GM19193 (cell line): Measurements from ENCODE around the gene ANKFN1.

Source experiments
- POLR2A ChIP-seq: IDR thresholded peaks from 4 replicates; pipeline ENCODE4 v1.6.1; 2011; ENCODE audit not compliant: insufficient read depth, insufficient read length; ENCODE audit errors: extremely low read depth

The ANKFN1 gene

DNA sequence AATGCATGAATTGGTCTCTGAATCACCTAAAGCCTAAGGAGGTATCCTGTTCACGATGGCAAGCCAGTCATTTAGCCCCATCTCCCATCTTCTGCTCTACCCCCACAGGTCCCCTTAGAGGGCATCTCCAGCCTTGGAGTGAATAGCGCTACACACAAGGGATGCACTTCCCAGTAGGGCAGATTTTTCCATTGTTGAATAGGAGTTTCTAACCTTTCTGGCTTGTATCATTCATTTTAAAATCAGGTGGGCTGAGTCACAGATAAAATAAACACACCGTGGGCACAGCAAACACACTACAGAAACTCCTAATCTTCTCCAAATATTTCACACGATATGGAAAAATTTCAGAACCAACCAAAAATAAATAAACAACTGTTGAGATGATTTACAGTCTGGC is 239.0 kb downstream of the ANKFN1 start:
- TF ChIP-seq POLR2A, result no peak

DNA sequence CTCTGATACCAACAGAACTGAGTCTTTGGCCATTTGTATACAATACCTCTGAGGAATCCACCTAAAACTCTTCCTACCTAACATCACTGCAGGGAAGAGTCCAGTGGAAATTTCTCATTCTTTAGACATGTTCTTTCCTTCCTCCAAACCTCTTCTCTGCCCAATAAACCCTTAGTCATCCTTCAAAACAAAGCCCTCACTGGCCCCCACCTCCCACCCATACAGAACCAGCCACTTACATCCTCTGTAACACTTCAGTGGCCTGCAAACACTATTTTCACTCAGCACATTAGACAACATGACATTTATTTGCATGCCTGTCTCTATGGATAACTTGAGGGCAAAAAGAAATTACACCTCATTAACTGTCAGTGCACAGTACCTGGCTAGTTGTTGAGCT is 239.9 kb downstream of the ANKFN1 start:
- no peak for TF ChIP-seq POLR2A

GRCh38 chr17:56395787-56396186 is 242.5 kb downstream of the ANKFN1 start:
- no peak for TF ChIP-seq POLR2A

DNA sequence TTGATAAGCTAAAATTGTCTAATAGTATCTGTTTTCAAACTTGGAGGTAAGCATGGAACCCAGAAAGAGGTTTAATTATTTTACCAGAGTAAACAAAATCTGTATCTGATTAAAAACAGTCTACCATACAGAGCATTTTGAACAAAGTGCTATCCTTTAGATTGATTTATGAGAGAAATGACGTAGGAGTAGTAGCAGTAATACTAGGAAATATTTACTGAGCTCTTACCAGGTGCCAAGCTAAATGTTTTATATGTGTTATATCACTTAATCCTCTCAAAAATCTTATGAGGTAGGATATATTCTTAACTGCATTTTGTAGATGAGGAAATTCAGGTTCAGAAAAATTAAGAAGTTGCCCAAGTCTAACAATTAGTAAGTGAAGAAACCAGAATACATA is 253.8 kb downstream of the ANKFN1 start:
- TF ChIP-seq POLR2A, result no peak

DNA sequence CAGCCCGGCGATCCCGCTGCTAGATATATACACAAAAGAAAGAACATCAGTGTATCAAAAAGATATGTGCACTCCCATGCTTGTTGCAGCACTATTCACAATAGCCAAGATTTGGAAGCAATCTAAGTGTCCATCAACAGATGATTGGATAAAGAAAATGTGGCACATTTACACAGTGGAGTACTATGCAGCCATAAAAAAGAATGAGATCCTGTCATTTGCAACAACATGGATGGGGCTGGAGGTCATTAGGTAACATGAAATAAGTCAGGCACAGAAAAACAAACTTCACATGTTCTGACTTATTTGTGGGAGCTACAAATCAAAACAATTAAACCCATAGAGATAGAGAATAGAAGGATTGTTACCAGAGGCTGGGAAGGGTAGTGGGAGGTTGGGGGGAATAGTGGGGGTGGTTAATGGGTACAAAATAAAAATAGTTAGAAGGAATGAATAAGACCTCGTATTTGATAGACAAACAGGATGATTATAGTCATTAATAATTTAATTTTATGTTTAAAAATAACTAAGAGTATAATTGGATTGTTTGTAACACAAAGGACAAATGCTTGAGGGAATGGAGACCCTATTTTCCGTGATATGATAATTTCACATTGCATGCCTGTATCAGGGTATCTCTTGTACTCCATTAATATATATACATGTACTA is 263.5 kb downstream of the ANKFN1 start:
- TF ChIP-seq POLR2A, result no peak

DNA sequence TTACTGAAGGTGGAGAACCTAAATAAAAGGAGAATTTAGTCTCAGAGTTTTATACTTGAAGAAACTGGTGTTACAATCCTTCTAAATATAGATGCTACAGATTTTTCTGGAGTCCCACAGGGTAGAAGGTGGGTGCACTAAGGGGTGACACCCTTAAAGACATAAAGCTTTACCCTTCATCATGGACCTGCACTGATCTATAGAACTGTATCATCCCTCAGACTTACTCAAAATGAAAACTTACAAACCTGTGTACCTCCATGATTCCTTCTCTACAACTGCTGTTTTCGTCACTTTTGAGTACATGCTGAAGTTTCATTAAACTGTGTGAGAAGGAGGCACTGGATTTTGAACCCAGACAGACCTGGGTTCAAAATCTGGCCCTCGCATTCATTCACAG is 270.7 kb downstream of the ANKFN1 start:
- no peak for TF ChIP-seq POLR2A

DNA sequence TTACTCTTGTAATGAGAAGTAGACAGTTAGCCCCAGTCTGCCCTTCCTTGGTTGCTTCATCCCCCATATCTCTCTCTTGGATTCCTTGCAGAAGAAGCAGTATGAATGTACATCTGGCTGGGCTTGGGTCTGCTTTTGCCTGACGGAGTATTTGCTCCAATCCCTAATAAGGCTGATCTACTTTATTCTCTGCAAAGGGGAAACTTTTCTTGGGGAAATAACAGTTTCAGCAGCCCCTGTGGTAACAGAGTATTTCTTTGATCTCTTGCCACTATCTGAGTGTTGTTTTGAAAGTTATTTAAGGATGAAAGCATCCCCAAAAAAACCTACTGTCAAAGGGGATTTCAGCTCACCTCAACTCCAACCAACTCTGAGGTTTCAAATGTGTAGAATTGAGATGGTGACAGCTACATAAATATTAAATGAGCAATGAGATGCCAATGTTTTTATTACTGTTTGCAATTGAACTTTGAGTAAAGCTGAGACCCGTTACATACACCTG is 271.3 kb downstream of the ANKFN1 start:
- no peak for TF ChIP-seq POLR2A

GRCh38 chr17:56425483-56425882 is 272.2 kb downstream of the ANKFN1 start:
- TF ChIP-seq POLR2A, result no peak

- TF ChIP-seq POLR2A, result no peak
Measured at GRCh38 chr17:56426901-56427300, 273.6 kb downstream of the ANKFN1 start.

DNA sequence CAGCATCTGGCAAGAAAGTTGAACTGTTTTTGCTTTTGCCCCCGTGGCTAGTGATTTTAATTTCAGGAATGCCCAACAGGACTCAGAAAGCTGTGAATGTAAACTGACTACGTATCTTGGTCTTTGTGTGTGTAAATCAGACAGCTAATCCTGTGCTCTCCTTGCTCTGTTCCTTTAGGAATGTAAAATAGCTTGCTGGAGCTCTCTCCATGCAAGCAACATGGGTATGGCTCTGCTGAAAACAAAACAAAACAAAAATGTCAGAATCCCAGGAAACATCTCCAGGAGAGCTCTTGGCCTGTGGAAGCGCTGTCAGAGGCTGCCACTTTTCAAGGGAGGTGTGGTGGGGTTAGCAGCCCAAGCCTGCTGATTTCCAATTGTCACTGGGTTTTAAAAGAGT is 278.5 kb downstream of the ANKFN1 start:
- no peak for TF ChIP-seq POLR2A

- no peak for TF ChIP-seq POLR2A
Measured at GRCh38 chr17:56432443-56432842, 279.2 kb downstream of the ANKFN1 start.

DNA sequence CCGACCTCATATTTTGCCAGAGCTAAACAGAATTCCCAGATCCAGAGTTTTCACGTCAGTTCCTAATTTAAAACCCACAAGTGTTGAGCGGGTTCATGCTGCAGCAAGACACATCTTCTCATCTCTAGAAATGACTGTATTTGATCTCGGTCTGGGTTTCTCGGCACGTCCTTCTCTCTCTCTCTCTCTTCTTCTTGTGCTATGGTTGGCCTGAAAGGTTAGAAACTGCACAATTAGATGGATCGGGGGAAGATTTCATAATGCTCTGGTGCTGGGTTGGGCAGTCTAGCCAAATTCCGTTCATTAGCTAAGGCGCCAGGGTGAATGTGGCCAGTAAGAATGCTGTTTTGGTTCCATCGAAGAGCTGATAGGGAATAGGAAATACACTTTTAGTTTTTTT is 281.3 kb downstream of the ANKFN1 start:
- no peak for TF ChIP-seq POLR2A

DNA sequence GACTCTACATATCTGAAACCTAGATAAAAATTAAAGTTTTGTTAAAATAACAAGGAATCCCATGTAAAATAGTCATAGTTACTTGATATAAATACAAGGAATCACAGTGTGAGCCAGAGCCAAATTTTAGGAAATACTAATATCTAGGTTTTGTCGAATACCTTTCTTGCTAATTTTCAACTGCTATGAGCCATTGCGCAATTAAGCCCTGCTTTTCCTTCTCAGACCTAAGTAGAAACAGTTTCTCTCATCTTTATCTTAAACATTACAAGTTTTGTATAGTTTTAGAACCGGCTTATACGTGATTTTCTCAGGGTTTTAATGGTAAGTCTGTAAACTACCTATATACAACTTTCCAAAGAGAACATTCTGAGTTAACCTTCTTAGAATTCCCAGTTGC is 282.9 kb downstream of the ANKFN1 start:
- TF ChIP-seq POLR2A, result no peak

DNA sequence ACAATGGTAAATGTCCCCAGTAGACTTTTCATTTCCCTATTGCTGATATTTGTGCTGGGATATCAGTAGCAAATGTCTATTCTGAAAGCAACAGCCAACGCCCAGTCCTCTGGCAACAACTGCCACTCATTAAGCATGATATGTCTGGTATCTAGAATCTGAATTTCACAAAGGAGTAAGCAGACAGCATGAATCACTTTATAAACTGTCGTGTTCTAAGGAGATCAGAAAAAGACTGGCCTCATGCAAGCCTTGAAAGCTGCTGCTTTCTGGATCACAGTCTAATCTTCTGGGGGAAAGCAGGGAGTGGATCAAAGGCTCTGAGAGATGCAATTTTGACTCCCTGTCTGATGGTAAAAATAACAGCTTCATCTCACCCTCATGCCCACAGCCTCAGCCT is 287.1 kb downstream of the ANKFN1 start:
- no peak for TF ChIP-seq POLR2A

- TF ChIP-seq POLR2A, result no peak
Measured at GRCh38 chr17:56441308-56441707, 288.0 kb downstream of the ANKFN1 start.

- no peak for TF ChIP-seq POLR2A
Measured at GRCh38 chr17:56445692-56446411, 292.6 kb downstream of the ANKFN1 start.
